OCI-LY3 (cell line): ENCODE results near the gene STARD4.

Source experiments
- CTCF ChIP-seq: fragments of 200-600, 300-600 bp; sonication (generic); IDR thresholded peaks from 2 replicates; pipeline ENCODE4 v1.5.1; 2014; ENCODE audit warnings: antibody characterized with exemption, low read length, low read depth
- EZH2phosphoT487 ChIP-seq: fragments of 200-600 bp; shearing (Covaris generic); IDR thresholded peaks from 2 replicates; pipeline ENCODE4 v1.6.1; 2018; ENCODE audit warnings: antibody characterized with exemption, mixed run types, low read depth

- TF ChIP-seq EZH2phosphoT487 (no peak), CTCF (no peak)
Observed at GRCh38 chr5:111551569-111552275, 39.4 kb upstream of the STARD4 start.
